ENCODE results near the gene THUMPD3. TPM values are rescaled to one million over a fixed set of nuclear protein-coding genes. Genes with fewer than 3 reads are reported as not detected.

THUMPD3 gene
- polyA plus RNA-seq, 4 donors, result 16.2 to 36.6 (median 25.4) TPM

GRCh38 chr3:9332250-9333030 lies 30.4 kb upstream of the THUMPD3 start:
- H3K9me3 ChIP-seq (ENCODE audit: control insufficient read depth in 2 of 2, insufficient read depth in 1 of 2, low read depth in 1 of 2, low read length in 1 of 2), result peaks cover 0 to 1% of the 10 kb centered on the region in 2 donors
- no peak overlapping the region for H3K27ac ChIP-seq (ENCODE audit: low read depth in 1 of 3, low read length in 2 of 3)
- no peaks in the 10 kb centered on the region for H3K4me1 ChIP-seq (ENCODE audit: control insufficient read depth in 3 of 3, insufficient read depth in 2 of 3, low read depth in 1 of 3, low read length in 2 of 3)
- H3K4me3 ChIP-seq (ENCODE audit: low read depth in 1 of 3, low read length in 3 of 3), result no peak overlapping the region
- FAIRE-seq, result no peak
- 80 to 86% (median 81%) methylated on average over 6 of the region's 6 CpGs for WGBS, 3 donors
- DNase-seq, result no peak
- H3K27me3 ChIP-seq (ENCODE audit: control insufficient read depth in 3 of 3, insufficient read depth in 3 of 3, low read length in 3 of 3), result no peaks in the 10 kb centered on the region
- no peaks in the 10 kb centered on the region for H3K36me3 ChIP-seq (ENCODE audit: control insufficient read depth in 3 of 3, insufficient read depth in 2 of 3, low read depth in 1 of 3, low read length in 3 of 3)

- WGBS, 3 donors, result 31 to 40% (median 32%) methylated on average over 1 of the region's 1 CpG
- H3K27ac ChIP-seq (ENCODE audit: low read depth in 1 of 3, low read length in 2 of 3), result peak overlapping the region in 2 of 3 donors; percentile 52 to 61
- FAIRE-seq, result no peak
These were observed 22.9 kb upstream of the THUMPD3 start for GRCh38 chr3:9339761-9340471.

GRCh38 chr3:9340472-9340902 lies 22.4 kb upstream of the THUMPD3 start:
- no peak for FAIRE-seq
- 14 to 59% (median 45%) methylated on average over 3 of the region's 3 CpGs for WGBS, 3 donors

More at GRCh38 chr3:9339761-9340471, 22.9 kb upstream of the THUMPD3 start:
- peaks cover 3 to 31% (median 5%) of the 10 kb centered on the region in 3 donors for H3K4me1 ChIP-seq (ENCODE audit: control insufficient read depth in 3 of 3, insufficient read depth in 2 of 3, low read depth in 1 of 3, low read length in 2 of 3)
- H3K9me3 ChIP-seq (ENCODE audit: control insufficient read depth in 2 of 2, insufficient read depth in 1 of 2, low read depth in 1 of 2, low read length in 1 of 2), result no peaks in the 10 kb centered on the region
- H3K4me3 ChIP-seq (ENCODE audit: low read depth in 1 of 3, low read length in 3 of 3), result no peak overlapping the region
- no peak for DNase-seq
- H3K27me3 ChIP-seq (ENCODE audit: control insufficient read depth in 3 of 3, insufficient read depth in 3 of 3, low read length in 3 of 3), result no peaks in the 10 kb centered on the region
- H3K36me3 ChIP-seq (ENCODE audit: control insufficient read depth in 3 of 3, insufficient read depth in 2 of 3, low read depth in 1 of 3, low read length in 3 of 3), result no peaks in the 10 kb centered on the region

GRCh38 chr3:9342696-9343095 lies 20.2 kb upstream of the THUMPD3 start:
- WGBS, 3 donors, result 22 to 63% (median 35%) methylated on average over 4 of the region's 4 CpGs
- DNase-seq (peak; percentile 59 to 71), FAIRE-seq (no peak)
- no peaks in the 10 kb centered on the region for H3K9me3 ChIP-seq (ENCODE audit: control insufficient read depth in 2 of 2, insufficient read depth in 1 of 2, low read depth in 1 of 2, low read length in 1 of 2)
- no peak overlapping the region for H3K4me3 ChIP-seq (ENCODE audit: low read depth in 1 of 3, low read length in 3 of 3)
- H3K27ac ChIP-seq (ENCODE audit: low read depth in 1 of 3, low read length in 2 of 3), result peak overlapping the region; percentile 9 to 74 (median 52)
- peaks cover 3 to 31% (median 5%) of the 10 kb centered on the region in 3 donors for H3K4me1 ChIP-seq (ENCODE audit: control insufficient read depth in 3 of 3, insufficient read depth in 2 of 3, low read depth in 1 of 3, low read length in 2 of 3)
- H3K36me3 ChIP-seq (ENCODE audit: control insufficient read depth in 3 of 3, insufficient read depth in 2 of 3, low read depth in 1 of 3, low read length in 3 of 3), result no peaks in the 10 kb centered on the region
- no peaks in the 10 kb centered on the region for H3K27me3 ChIP-seq (ENCODE audit: control insufficient read depth in 3 of 3, insufficient read depth in 3 of 3, low read length in 3 of 3)

More at GRCh38 chr3:9340472-9340902, 22.4 kb upstream of the THUMPD3 start:
- peak overlapping the region in 2 of 3 donors; percentile 37 to 61 for H3K27ac ChIP-seq (ENCODE audit: low read depth in 1 of 3, low read length in 2 of 3)
- peak; percentile 59 to 75 for DNase-seq
- no peaks in the 10 kb centered on the region for H3K36me3 ChIP-seq (ENCODE audit: control insufficient read depth in 3 of 3, insufficient read depth in 2 of 3, low read depth in 1 of 3, low read length in 3 of 3)
- no peak overlapping the region for H3K4me3 ChIP-seq (ENCODE audit: low read depth in 1 of 3, low read length in 3 of 3)
- no peaks in the 10 kb centered on the region for H3K9me3 ChIP-seq (ENCODE audit: control insufficient read depth in 2 of 2, insufficient read depth in 1 of 2, low read depth in 1 of 2, low read length in 1 of 2)
- H3K27me3 ChIP-seq (ENCODE audit: control insufficient read depth in 3 of 3, insufficient read depth in 3 of 3, low read length in 3 of 3), result no peaks in the 10 kb centered on the region
- H3K4me1 ChIP-seq (ENCODE audit: control insufficient read depth in 3 of 3, insufficient read depth in 2 of 3, low read depth in 1 of 3, low read length in 2 of 3), result peaks cover 3 to 31% (median 5%) of the 10 kb centered on the region in 3 donors

GRCh38 chr3:9343115-9343514 lies 19.7 kb upstream of the THUMPD3 start:
- no peaks in the 10 kb centered on the region for H3K9me3 ChIP-seq (ENCODE audit: control insufficient read depth in 2 of 2, insufficient read depth in 1 of 2, low read depth in 1 of 2, low read length in 1 of 2)
- FAIRE-seq, result no peak
- WGBS, 3 donors, result 51 to 58% (median 53%) methylated on average over 4 of the region's 4 CpGs
- H3K27me3 ChIP-seq (ENCODE audit: control insufficient read depth in 3 of 3, insufficient read depth in 3 of 3, low read length in 3 of 3), result no peaks in the 10 kb centered on the region
- H3K4me1 ChIP-seq (ENCODE audit: control insufficient read depth in 3 of 3, insufficient read depth in 2 of 3, low read depth in 1 of 3, low read length in 2 of 3), result peaks cover 3 to 31% (median 5%) of the 10 kb centered on the region in 3 donors
- no peak for DNase-seq
- peak overlapping the region in 2 of 3 donors; percentile 52 to 74 for H3K27ac ChIP-seq (ENCODE audit: low read depth in 1 of 3, low read length in 2 of 3)
- no peaks in the 10 kb centered on the region for H3K36me3 ChIP-seq (ENCODE audit: control insufficient read depth in 3 of 3, insufficient read depth in 2 of 3, low read depth in 1 of 3, low read length in 3 of 3)
- H3K4me3 ChIP-seq (ENCODE audit: low read depth in 1 of 3, low read length in 3 of 3), result no peak overlapping the region

- FAIRE-seq (no peak), DNase-seq (no peak)
- Histone ChIP-seq H3K36me3 (ENCODE audit: control insufficient read depth in 3 of 3, insufficient read depth in 2 of 3, low read depth in 1 of 3, low read length in 3 of 3) (peaks cover 0 to 11% (median 0%) of the 10 kb centered on the region in 3 donors), H3K4me1 (ENCODE audit: control insufficient read depth in 3 of 3, insufficient read depth in 2 of 3, low read depth in 1 of 3, low read length in 2 of 3) (peaks cover 3 to 24% (median 5%) of the 10 kb centered on the region in 3 donors), H3K27ac (ENCODE audit: low read depth in 1 of 3, low read length in 2 of 3) (no peak overlapping the region), H3K4me3 (ENCODE audit: low read depth in 1 of 3, low read length in 3 of 3) (no peak overlapping the region), H3K9me3 (ENCODE audit: control insufficient read depth in 2 of 2, insufficient read depth in 1 of 2, low read depth in 1 of 2, low read length in 1 of 2) (no peaks in the 10 kb centered on the region), H3K27me3 (ENCODE audit: control insufficient read depth in 3 of 3, insufficient read depth in 3 of 3, low read length in 3 of 3) (no peaks in the 10 kb centered on the region)
- 0 to 45% (median 26%) methylated on average over 1 of the region's 1 CpG for WGBS, 3 donors
These were observed 17.8 kb upstream of the THUMPD3 start for GRCh38 chr3:9345041-9345440.

GRCh38 chr3:9346141-9346540 lies 16.7 kb upstream of the THUMPD3 start:
- no peaks in the 10 kb centered on the region for H3K9me3 ChIP-seq (ENCODE audit: control insufficient read depth in 2 of 2, insufficient read depth in 1 of 2, low read depth in 1 of 2, low read length in 1 of 2)
- H3K4me1 ChIP-seq (ENCODE audit: control insufficient read depth in 3 of 3, insufficient read depth in 2 of 3, low read depth in 1 of 3, low read length in 2 of 3), result peaks cover 0 to 19% (median 5%) of the 10 kb centered on the region in 3 donors
- no peak overlapping the region for H3K4me3 ChIP-seq (ENCODE audit: low read depth in 1 of 3, low read length in 3 of 3)
- no peak for FAIRE-seq
- H3K36me3 ChIP-seq (ENCODE audit: control insufficient read depth in 3 of 3, insufficient read depth in 2 of 3, low read depth in 1 of 3, low read length in 3 of 3), result peaks cover 0 to 11% (median 0%) of the 10 kb centered on the region in 3 donors
- H3K27me3 ChIP-seq (ENCODE audit: control insufficient read depth in 3 of 3, insufficient read depth in 3 of 3, low read length in 3 of 3), result no peaks in the 10 kb centered on the region
- H3K27ac ChIP-seq (ENCODE audit: low read depth in 1 of 3, low read length in 2 of 3), result no peak overlapping the region
- 19 to 71% (median 67%) methylated on average over 1 of the region's 1 CpG for WGBS, 3 donors
- peak in 1 of 2 donors; percentile 67 for DNase-seq

GRCh38 chr3:9347081-9347480 lies 15.8 kb upstream of the THUMPD3 start:
- WGBS, 3 donors, result 88 to 93% (median 90%) methylated on average over 5 of the region's 5 CpGs

More at GRCh38 chr3:9347081-9347480, 15.8 kb upstream of the THUMPD3 start:
- H3K27ac ChIP-seq (ENCODE audit: low read depth in 1 of 3, low read length in 2 of 3), result no peak overlapping the region
- FAIRE-seq, result no peak
- peaks cover 0 to 24% (median 3%) of the 10 kb centered on the region in 3 donors for H3K4me1 ChIP-seq (ENCODE audit: control insufficient read depth in 3 of 3, insufficient read depth in 2 of 3, low read depth in 1 of 3, low read length in 2 of 3)
- no peak overlapping the region for H3K4me3 ChIP-seq (ENCODE audit: low read depth in 1 of 3, low read length in 3 of 3)
- H3K27me3 ChIP-seq (ENCODE audit: control insufficient read depth in 3 of 3, insufficient read depth in 3 of 3, low read length in 3 of 3), result no peaks in the 10 kb centered on the region
- H3K36me3 ChIP-seq (ENCODE audit: control insufficient read depth in 3 of 3, insufficient read depth in 2 of 3, low read depth in 1 of 3, low read length in 3 of 3), result peaks cover 0 to 11% (median 0%) of the 10 kb centered on the region in 3 donors
- DNase-seq, result no peak
- H3K9me3 ChIP-seq (ENCODE audit: control insufficient read depth in 2 of 2, insufficient read depth in 1 of 2, low read depth in 1 of 2, low read length in 1 of 2), result no peaks in the 10 kb centered on the region
